Natural killer cell (primary cell): ENCODE data around the gene EPHB1. TPM values are rescaled to one million over a fixed set of nuclear protein-coding genes. Genes with fewer than 3 reads are reported as not detected.

Experiments used
- ATAC-seq, 3 donors: fragments of 150-1000 bp in 2 of 3; fragments of 200-7000 bp in 1 of 3; cut with Tn5 transposase; 1 replicate in 1 of 3; 2 replicates in 2 of 3; pipeline ENCODE4 v1.10.0; 2021; ENCODE audit warnings: mild to moderate bottlenecking in 2 of 3, moderate library complexity in 2 of 3
- DNase-seq, 2 donors: peaks; one replicate each; pipeline versions ENCODE4 v3.0.0 to v3.0.0-alpha.2; 2013 to 2021; ENCODE audit warnings: mixed read lengths in 1 of 2
- H3K27ac ChIP-seq: one replicate; pipeline ENCODE4 v1.5.1; 2013; ENCODE audit warnings: mild to moderate bottlenecking, low read length
- H3K27me3 ChIP-seq: one replicate; pipeline ENCODE4 v1.6.1; 2013; ENCODE audit warnings: low read length; ENCODE audit not compliant: control insufficient read depth, insufficient read depth
- H3K36me3 ChIP-seq: one replicate; pipeline ENCODE4 v1.6.1; 2013; ENCODE audit warnings: low read length; ENCODE audit not compliant: control insufficient read depth, insufficient read depth
- H3K4me1 ChIP-seq: one replicate; pipeline ENCODE4 v1.6.1; 2013; ENCODE audit warnings: low read length; ENCODE audit not compliant: control insufficient read depth, insufficient read depth
- H3K4me3 ChIP-seq: one replicate; pipeline ENCODE4 v1.5.1; 2013; ENCODE audit warnings: low read length
- H3K9me3 ChIP-seq: one replicate; pipeline ENCODE4 v1.6.1; 2013; ENCODE audit warnings: low read length; ENCODE audit not compliant: control insufficient read depth, insufficient read depth
- H3K27ac Mint-ChIP-seq, 2 donors: one replicate each; pipeline ENCODE4 v1.8.0; 2022; ENCODE audit warnings: mild to moderate bottlenecking in 2 of 2, mixed read lengths in 2 of 2, moderate library complexity in 1 of 2
- H3K27me3 Mint-ChIP-seq, 2 donors: one replicate each; pipeline ENCODE4 v1.8.0; 2022; ENCODE audit warnings: low read depth in 2 of 2, mixed read lengths in 2 of 2
- H3K36me3 Mint-ChIP-seq: one replicate; pipeline ENCODE4 v1.8.0; 2022; ENCODE audit warnings: mixed read lengths
- H3K4me1 Mint-ChIP-seq, 2 donors: one replicate each; pipeline ENCODE4 v1.8.0; 2022; ENCODE audit warnings: mixed read lengths in 2 of 2
- H3K4me3 Mint-ChIP-seq: one replicate; pipeline ENCODE4 v1.8.0; 2022; ENCODE audit warnings: mild to moderate bottlenecking, moderate library complexity, mixed read lengths
- H3K9me3 Mint-ChIP-seq, 2 donors: one replicate each; pipeline ENCODE4 v1.8.0; 2022; ENCODE audit warnings: mixed read lengths in 2 of 2
- CTCF ChIP-seq: fragments of 200-600 bp; IDR thresholded peaks from one replicate; pipeline ENCODE4 v1.8.0; 2022; ENCODE audit warnings: antibody characterized with exemption
- WGBS: methylation state at CpG from one replicate; pipeline ENCODE4 v1.1.7; 2013; ENCODE audit warnings: missing lambda C conversion rate; ENCODE audit not compliant: insufficient coverage; 5-methylcytosine and 5-hydroxymethylcytosine counted together
- intact Hi-C: fragments of 100-400 bp; cut with micrococcal nuclease; formaldehyde crosslinking; loops from one replicate; pipeline ENCODE4 v1.14.2; 2022
- total RNA-seq, 4 donors: library from RNA; stranded (reverse); fragments of 120-200 nt in 1 of 4; gene quantifications; one replicate each; pipeline versions ENCODE4 v1.2.3 to v1.2.4, GENCODE V29; 2013 to 2022

EPHB1 gene
- total RNA-seq, 3 donors from 2014 or later (not counting 1 experiment from before 2014, with no cell fraction given) = 0.60 TPM; not detected in 2

GRCh38 chr3:134976948-134977347, 181.9 kb downstream of the EPHB1 start:
- DNase-seq (no peak), ATAC-seq (no peak)
- intact Hi-C loops = no loop called here
- Mint-ChIP-seq H3K4me3 (no peak overlapping the region), H3K9me3 (no peaks in the 10 kb centered on the region), H3K27ac (no peak overlapping the region), H3K27me3 (peaks cover 0 to 3% of the 10 kb centered on the region in 2 donors), H3K4me1 (peaks cover 0 to 5% of the 10 kb centered on the region in 2 donors), H3K36me3 (no peaks in the 10 kb centered on the region)
- Histone ChIP-seq H3K36me3 (no peaks in the 10 kb centered on the region), H3K27ac (no peak overlapping the region), H3K9me3 (no peaks in the 10 kb centered on the region), H3K27me3 (no peaks in the 10 kb centered on the region), H3K4me3 (no peak overlapping the region), H3K4me1 (no peaks in the 10 kb centered on the region)
- 91% methylated on average over 3 of the region's 3 CpGs for WGBS
- no peak for TF ChIP-seq CTCF

GRCh38 chr3:134978658-134979057, 183.6 kb downstream of the EPHB1 start:
- Mint-ChIP-seq H3K36me3 (no peaks in the 10 kb centered on the region), H3K4me1 (peaks cover 0 to 5% of the 10 kb centered on the region in 2 donors), H3K27me3 (peaks cover 0 to 3% of the 10 kb centered on the region in 2 donors), H3K9me3 (no peaks in the 10 kb centered on the region), H3K27ac (no peak overlapping the region), H3K4me3 (no peak overlapping the region)
- WGBS = 88% methylated on average over 1 of the region's 1 CpG
- DNase-seq (no peak), ATAC-seq (no peak)
- Histone ChIP-seq H3K4me3 (no peak overlapping the region), H3K27me3 (no peaks in the 10 kb centered on the region), H3K36me3 (no peaks in the 10 kb centered on the region), H3K9me3 (no peaks in the 10 kb centered on the region), H3K27ac (no peak overlapping the region), H3K4me1 (no peaks in the 10 kb centered on the region)
- TF ChIP-seq CTCF = no peak
- intact Hi-C loops = no loop called here

GRCh38 chr3:134985864-134986715, 191.0 kb downstream of the EPHB1 start:
- WGBS = 62% methylated on average over 6 of the region's 6 CpGs
- Histone ChIP-seq H3K27me3 (no peaks in the 10 kb centered on the region), H3K4me1 (no peaks in the 10 kb centered on the region), H3K4me3 (no peak overlapping the region), H3K27ac (no peak overlapping the region), H3K36me3 (no peaks in the 10 kb centered on the region), H3K9me3 (no peaks in the 10 kb centered on the region)
- Mint-ChIP-seq H3K9me3 (peaks cover 0 to 2% of the 10 kb centered on the region in 2 donors), H3K27ac (no peak overlapping the region), H3K36me3 (no peaks in the 10 kb centered on the region), H3K27me3 (peaks cover 0 to 5% of the 10 kb centered on the region in 2 donors), H3K4me3 (no peak overlapping the region), H3K4me1 (no peaks in the 10 kb centered on the region)
- intact Hi-C loops = no loop called here
- no peak for DNase-seq
- no peak for ATAC-seq
- no peak for TF ChIP-seq CTCF
